GM12892 (cell line): ENCODE measurements around the gene GSG1L.

Experiments
- POLR2A ChIP-seq: IDR thresholded peaks from 2 replicates; pipeline ENCODE4 v1.6.1; 2011; ENCODE audit warnings: low read depth, low read length, control low read depth
- POLR2AphosphoS5 ChIP-seq: IDR thresholded peaks from 2 replicates; pipeline ENCODE4 v1.6.1; 2011; ENCODE audit warnings: low read depth, low read length, control low read depth

DNA sequence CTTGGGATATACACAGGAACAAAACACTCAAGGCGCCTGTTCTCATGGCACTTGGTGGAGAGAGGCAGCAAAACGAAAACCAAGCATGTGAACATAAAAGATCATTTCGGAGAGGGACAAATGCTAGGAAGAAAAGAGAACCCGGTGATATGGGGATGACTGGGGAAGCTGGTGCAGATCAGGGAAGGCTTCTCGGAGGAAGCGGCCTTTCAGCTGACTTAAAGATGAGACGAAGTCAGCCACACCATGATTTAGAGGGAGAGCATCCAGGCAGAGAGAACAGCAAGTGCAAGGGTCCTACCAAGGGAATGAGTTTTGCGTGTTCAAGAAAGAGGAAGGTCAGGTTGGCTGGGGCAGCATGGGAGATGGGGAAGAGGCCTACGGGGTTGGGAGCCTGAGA, 262.7 kb downstream of the GSG1L start:
- no peak for TF ChIP-seq POLR2AphosphoS5
- TF ChIP-seq POLR2A, result no peak
